NCI-H446 treated with DMSO at 0.1 percent for 48 hours (cell line): ENCODE measurements around the gene RPL32.

Source experiments
- DNase-seq: peaks from one replicate; lab custom pipeline; 2025; lab: John Stamatoyannopoulos, UW

Gene RPL32

DNA sequence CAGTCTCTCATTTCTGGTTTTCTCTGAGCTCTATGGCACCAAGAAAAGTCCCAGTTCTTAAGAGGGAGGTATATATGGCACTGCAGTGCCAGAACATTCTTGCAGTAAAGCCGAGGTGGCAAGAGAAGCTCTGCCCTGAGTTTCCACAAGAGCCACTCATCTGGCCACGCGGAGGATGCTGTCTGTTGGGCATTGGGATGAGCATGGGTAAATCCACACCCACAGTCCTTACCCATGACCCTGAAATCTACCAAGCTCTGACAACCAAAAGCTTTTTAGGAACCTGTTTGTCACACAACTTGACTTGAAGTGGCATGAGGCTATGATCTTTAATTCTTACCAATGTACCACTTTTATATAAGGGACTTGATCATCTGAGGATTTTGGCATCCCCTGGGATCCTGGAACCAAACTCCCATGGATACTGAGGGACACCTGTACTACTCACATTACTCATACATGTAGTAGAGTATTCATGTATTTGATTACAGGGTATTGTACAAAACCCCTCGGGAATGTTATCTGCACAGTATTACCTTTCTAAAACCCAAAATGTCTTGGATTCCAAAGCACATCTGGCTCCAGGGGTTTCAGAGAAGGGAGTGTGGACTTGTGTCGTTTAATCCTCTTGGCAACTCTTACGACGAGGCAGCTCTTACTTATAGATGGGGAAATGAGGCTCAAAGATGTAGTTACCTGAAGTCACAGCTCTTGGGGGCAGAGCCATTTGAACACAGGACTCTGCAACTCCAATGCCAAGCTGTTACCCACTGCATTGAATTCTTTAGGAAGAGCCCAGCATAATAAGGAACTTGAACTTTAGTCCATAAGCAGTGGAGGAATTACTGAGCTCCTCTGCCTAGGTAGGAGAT is 8.8 kb downstream of the RPL32 start:
- DNase-seq: no peak

DNA sequence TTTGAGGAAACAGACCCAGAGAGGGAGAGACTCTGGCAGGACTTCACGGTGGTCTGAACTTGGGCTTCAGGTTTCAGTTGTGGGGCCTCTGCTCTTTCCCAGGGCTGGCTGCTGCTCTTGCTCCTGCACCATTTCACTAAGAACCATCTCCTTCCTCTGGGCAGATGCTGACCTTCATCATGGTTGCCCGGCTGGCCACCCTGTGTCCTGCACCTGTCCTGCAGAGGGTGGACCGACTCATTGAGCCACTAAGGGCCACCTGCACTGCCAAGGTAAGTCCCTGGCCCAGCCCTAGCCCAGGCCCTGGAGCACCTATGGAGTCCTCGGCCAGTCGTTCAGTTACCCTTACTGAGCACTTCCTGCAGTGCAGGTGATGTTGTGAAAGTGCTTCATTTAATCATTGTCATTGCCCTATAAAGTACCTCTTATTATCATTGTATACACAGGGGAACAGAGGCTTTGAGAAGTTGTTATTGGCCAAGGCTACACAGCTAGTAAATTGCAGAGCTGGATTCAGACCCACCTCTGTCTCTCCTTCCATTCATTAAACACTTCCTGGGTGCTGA is 10.0 kb downstream of the RPL32 start:
- DNase-seq: no peak

DNA sequence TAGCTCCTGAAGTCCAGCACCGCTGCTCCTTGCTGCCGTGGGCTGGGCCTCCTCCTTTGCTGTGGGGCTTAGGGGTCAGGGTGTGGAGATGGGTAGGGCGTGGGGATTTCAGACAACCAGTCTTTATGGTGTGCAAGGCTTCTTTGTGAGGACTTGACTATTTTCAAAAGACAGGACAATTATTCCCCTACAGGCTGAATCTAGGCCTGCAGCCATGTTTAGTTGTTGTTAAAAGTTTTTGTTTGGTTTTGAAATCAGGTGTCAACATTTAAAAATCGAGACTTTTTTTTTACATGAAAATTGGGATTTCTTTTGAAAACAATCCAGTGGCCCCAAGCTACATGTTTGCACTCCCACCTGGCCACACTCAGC is 10.6 kb downstream of the RPL32 start:
- DNase-seq: no peak

DNA sequence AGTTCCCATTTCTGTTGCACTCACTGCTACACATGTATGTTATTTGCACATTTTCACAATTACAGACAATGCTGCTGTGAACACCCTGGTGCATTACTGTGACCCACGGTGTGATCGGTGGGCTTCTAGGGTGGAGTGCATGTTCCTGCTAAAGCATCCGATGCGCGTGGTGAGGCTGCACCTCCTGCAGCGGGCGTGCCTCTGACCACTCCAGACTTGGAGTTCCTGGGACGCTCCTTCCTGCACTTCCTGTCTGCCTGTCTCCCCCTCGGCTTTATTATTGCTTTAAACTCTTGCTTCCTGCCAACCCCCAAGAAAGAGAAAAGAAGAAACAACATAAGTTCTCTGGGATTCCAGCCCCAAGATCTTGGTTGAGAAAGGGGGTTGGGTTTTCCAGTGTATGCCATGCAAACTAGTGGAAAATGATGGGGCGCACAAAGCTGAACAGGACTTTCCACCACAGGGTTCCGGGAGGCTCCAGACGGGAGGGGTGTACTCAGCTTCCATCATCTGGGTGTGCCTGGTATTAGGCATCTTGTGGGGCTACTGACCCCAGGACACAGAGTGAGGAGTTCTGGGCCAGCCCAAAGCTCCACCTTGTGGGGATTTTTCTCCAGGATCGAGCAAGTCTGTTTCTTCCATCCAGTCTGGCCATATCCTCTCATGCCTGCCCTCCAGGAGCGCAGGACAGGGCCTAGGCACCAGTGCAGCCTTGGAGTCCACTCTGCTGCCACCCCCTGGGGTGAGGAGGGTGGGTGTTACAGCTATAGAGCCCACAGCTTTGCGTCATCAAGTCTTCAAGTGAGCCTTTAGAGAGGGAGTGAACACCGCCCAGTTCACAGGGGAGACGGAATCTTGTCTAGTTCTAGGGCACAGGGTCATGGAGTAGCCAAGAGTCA is 11.2 kb downstream of the RPL32 start:
- no peak for DNase-seq

- DNase-seq: no peak
Measured at GRCh38 chr3:12829404-12829803, 12.0 kb downstream of the RPL32 start.

DNA sequence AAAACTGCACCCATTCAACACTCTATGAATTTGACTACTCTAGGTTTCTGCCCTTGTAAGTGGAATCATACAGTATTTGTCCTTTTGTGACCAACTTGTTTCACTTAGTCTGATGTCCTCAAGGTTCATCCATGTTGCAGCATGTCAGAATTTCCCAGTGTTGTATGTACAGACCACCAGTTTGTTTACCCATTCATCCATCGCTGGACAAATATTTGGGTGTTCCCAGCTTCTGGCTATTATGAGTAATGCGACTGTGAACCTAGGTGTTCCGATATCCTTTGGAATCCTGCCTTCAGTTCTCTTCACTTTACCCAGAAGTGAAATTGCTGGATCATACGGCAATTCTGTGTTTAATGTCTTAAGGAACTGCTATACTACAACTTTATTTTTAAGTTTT is 12.6 kb downstream of the RPL32 start:
- no peak for DNase-seq

DNA sequence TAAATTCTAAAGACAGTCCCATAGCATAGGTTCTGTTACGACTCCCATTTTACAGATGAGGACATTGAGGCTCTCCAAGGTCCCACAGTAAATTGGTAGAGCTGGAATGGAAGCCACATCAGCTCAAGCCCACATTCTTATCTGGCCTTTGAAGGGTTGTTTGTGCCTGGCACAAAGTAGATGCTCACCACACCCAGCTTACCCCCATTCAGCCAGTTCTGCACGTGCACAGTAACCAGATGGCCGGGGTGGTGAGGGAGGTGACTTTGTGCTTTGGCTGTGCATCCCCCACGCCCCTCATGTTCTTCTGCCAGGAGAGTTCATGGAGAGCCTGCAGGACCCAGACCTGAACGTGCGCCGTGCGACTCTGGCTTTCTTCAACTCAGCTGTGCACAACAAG is 16.2 kb downstream of the RPL32 start:
- DNase-seq: no peak

GRCh38 chr3:12824299-12824698 is 17.1 kb downstream of the RPL32 start:
- DNase-seq: no peak

DNA sequence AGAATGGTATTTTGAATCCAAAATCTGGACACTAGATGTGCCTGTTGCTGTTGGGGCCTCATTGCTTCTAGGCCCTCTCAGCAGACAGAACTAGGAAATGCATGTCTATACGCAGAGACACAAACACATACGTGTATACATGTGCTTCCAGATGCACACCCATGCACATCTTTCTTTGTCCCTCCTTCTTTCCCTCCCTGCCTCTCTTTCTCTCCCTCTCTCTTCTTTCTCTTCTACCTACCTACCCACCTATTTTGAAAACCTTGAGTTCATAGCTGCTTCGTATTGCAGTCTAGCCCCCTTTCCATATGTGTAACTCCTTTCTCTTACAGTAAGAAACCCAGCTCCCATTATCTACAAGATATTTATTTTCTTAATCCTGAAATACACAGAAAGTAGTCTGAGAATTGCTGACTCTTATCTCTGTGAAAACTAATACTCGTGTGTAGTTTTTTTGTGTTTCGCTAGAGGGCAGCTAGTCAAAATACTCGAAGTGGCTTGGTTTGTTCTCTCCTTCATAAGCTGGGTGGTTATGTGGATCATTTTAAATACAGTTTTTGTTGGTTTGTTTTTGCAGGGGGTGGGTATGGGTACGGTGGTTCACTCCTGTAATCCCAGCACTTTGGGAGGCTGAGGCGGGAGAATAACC is 18.5 kb downstream of the RPL32 start:
- DNase-seq: no peak

GRCh38 chr3:12818773-12819172 is 22.6 kb downstream of the RPL32 start:
- DNase-seq: no peak

DNA sequence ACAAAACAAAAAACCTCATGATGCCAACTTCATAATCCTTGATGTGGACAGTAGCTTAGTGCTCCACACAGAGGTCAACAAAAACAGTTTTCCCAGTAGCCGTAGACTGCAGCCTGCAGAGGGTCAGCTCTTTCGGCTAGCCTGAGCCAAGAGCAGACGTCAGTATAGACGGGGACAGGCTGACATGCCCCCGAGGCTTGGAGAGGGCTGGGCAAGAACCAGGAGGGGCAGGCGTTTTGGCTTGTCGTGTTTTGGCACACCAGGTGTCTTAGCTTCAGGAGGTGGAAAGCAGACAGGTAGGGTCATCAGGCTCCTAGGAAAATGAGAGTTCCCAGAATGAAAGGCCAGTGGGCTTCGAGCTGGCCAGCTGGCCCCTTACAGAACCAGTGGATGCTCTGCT is 23.1 kb downstream of the RPL32 start:
- DNase-seq: no peak

GRCh38 chr3:12817343-12817710 is 24.0 kb downstream of the RPL32 start:
- no peak for DNase-seq

- DNase-seq: no peak
Measured at GRCh38 chr3:12816521-12817342, 24.6 kb downstream of the RPL32 start.

GRCh38 chr3:12815719-12816118 is 25.6 kb downstream of the RPL32 start:
- DNase-seq: no peak

DNA sequence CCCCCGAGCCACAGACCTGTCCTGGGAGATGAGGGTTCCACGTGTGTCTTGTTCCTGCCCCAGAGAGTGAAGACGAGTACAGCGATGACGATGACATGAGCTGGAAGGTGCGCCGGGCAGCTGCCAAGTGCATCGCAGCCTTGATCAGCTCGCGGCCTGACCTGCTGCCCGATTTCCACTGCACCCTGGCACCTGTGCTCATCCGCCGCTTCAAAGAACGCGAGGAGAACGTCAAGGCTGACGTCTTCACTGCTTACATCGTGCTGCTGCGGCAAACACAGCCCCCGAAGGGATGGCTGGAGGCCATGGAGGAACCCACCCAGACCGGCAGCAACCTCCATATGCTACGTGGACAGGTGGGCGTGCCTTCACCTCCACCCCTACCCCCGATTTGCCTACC is 26.3 kb downstream of the RPL32 start:
- no peak for DNase-seq

DNA sequence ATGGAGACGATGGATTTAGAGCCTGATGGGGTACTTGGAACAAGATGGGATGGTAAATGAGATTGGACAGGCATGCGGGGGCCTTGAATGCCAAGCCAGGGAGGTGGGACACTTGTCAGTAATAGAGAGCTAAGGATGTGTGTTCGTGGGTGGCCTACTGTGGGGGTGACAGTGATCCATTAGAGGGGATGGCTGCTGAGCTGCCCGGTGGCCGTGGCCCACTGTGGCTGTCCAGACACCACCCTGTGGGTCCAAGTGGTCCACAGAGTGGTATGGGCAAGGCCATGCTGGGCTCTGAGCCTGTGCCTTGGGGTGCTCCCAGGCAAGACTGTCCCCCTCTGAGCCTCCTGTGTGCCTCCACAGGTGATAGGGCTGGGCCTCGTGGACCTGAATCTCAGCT is 27.4 kb downstream of the RPL32 start:
- DNase-seq: no peak

DNA sequence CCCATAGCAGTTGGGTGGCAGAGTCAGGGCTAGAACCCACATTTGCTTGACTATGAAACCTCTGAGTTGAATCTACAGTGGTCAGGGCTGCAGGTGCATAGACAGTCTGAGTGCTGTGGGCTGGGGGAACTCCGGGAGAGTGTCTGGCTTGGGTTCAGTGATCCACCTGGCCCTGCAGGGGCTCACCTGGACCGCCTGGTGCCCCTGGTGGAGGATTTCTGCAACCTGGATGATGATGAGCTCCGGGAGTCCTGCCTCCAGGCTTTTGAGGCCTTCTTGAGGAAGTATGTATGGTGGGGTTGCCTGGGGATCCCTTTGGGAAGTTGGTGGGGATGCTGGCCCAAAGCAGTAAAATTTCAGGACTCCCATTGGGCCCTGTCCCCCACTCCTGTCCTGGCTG is 28.6 kb downstream of the RPL32 start:
- DNase-seq: no peak

DNA sequence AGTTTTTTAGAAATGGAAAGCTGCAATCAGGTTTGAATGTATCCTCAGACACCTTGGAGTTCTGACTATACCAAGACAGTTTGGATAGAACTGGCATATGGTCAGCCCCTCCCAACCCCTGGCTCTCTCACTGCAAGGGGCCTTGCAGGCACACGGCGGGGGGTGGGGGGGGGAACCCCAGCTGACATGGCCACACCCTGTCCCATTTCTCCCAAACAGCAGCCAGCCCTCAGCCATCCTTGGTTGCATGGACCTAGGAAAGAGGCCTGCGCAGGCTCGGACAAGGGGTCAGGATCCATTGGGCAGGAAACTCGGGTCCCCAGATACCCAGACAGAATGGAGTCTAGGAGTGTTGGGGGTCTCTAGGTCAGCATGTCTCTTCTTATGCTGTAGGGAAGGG is 30.4 kb downstream of the RPL32 start:
- no peak for DNase-seq

DNA sequence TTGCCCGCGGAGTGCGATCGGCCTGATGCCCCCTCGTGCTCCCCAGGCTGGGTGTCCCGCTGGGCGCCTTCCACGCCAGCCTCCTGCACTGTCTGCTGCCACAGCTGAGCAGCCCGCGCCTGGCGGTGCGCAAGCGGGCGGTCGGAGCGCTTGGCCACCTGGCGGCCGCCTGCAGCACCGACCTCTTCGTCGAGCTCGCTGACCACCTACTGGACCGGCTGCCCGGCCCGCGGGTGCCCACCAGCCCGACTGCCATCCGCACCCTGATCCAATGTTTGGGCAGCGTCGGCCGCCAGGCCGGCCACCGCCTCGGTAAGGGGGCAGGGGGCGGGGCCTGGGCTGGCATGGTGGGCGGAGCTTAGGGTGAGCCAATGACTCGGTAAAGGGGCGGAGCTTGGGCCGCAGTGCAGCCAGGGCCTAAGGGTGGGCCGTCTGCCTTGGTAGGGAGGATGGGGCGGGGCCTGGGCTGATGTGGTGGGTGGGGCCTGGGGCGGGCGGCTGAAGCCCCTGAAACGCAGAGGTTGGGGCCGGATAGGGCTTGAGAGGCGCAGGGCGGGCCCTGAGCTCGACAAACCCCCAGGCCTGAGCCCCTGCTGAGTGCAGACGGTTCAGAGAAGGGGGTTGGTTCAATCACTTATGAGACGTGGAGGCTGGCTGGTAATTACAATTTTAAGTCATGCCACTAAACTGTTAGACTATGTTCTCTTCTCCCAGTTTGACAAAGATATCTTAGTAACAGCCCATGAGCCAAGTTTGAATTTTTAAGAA is 31.2 kb downstream of the RPL32 start:
- DNase-seq: no peak

DNA sequence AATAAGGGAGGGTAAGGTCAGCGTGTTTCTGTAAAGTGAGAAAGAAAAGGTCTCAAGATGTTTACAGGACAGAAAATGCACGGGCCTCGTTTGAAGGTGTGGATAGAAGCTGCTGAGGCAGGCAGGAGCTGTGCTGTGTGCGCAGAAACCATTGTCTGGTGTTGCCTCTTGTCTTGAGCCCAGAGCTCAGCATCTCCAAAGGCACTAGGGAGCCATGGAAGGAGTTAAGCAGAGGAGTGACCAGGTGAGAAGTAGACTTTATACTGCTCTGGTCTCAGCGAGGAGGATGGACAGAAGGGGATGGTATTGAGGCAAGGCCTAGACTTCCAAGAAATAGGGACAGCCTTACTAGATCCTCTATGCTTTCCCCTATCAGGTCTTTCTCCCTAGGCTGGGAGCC is 31.9 kb downstream of the RPL32 start:
- DNase-seq: no peak

DNA sequence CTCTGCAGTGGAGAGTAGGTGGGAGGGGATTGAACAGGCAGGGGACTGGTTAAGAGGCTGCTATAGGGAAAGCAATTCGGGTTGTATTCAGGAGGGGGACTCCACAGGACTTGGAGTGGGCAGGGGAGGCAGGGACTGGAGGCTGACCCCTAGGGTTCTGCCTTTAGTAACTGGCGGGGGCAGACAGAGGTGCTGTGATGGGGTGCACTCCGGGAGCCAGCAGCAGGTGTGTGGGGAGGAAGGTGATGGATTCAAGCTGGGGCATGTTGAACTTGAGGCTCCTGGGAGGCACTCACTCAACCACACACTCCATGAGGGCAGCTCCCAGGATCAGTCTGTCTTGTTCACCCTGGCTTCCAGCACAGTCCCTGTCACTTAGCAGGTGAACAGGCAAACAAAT is 32.4 kb downstream of the RPL32 start:
- no peak for DNase-seq
